ENCODE data around the gene TCF4. TPM values are rescaled to one million over a fixed set of nuclear protein-coding genes. Genes with fewer than 3 reads are reported as not detected.
A peak's percentile ranks its signal among the peaks of the same experiment; 100 is the strongest.

Gene TCF4
- total RNA-seq, result 100 to 1,000 TPM in 1 of 6 donors, 10 to 100 TPM in 5; 70.6 to 115 (median 92.4) TPM

DNA sequence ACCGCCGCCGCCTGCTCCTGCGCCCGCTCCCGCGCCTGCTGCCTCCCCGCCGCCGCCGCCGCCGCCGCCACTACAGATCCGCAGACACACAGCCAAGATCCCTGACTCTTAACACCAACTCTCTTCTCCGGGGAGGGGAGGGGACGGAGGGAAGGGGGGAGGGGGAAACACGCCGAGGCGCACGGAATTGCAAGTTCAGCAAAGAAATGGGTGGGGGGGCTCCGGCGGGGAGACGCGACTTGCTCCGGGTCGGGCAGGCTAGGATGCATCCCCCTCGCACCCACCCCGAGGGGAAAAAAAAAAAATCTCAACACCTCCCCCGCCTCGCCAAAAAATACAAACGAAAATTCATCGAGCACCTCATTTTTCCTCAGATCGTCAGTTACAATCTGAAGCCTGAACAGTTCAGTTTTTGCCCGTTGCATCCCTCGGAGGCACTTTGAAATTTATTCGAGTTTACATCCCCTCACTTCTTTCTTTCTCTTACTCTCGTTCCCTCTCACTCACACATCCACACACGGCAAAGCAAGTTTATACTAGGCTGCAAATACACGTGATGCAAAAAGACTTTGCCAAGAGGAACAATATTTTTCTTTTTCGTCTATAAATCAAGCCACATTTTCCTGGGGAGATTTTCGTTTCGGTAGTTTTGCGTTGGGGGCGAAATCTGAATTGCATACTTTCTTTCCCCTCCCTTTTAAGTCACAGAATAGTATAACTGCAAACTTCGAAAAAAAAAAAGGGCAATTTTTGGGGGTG is at the start of gene TCF4:
Gene TCF4, minus strand, starts transcription at position 82 of the 759 bp plus-strand sequence. CDS start 1,076 bp downstream, outside the sequence.
- TF ChIP-seq CTCF (IDR thresholded peaks at IDR 0.05) (no peak), EP300 (IDR thresholded peaks at IDR 0.05) (no peak), POLR2AphosphoS5 (IDR thresholded peaks at IDR 0.05) (peak; percentile 7 to 9), POLR2A (IDR thresholded peaks at IDR 0.05) (peak in 1 of 4 donors; percentile 22)
- H3K9me3 ChIP-seq, result no peaks in the 10 kb centered on the region
- peak within 1 kb of the TSS; percentile 84 to 94 (median 88) for H3K27ac ChIP-seq
- DNase-seq (peak; percentile 55 to 93), ATAC-seq (ENCODE audit: low FRiP score in 2 of 2) (peak; percentile 24 to 53)
- H3K27me3 ChIP-seq, result no peaks in the 10 kb centered on the region
- no peaks in the 10 kb centered on the region for H3K36me3 ChIP-seq
- 1% methylated on average over 29 to 44 of the region's 46 CpGs for WGBS, 2 donors
- H3K4me3 ChIP-seq, result peak within 1 kb of the TSS; percentile 49 to 76 (median 68)
- peaks cover 0 to 16% (median 4%) of the 10 kb centered on the region in 4 donors for H3K4me1 ChIP-seq

DNA sequence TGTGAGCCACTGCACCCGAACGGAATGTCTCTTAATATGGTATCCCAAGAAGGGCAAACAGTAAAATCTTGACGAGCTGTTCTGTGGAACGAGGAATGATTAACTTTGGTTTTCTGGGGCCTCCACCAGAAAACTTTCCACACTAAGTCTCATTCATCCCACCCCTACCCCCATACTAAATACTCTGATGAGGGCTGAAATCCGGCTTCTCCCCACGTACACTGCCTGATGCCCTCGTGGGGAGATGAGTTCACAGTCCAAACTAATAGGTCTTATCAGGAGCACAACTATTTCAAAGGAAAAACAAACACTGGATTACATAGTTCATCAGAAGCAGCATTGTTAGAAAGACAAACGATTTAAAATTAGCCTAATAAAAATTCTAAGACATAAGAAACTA is 49.2 kb upstream of the TCF4 start:
- Histone ChIP-seq H3K4me3 (no peak overlapping the region), H3K36me3 (no peaks in the 10 kb centered on the region), H3K9me3 (peaks cover 0 to 2% (median 0%) of the 10 kb centered on the region in 4 donors), H3K27me3 (no peaks in the 10 kb centered on the region), H3K27ac (no peak overlapping the region), H3K4me1 (no peaks in the 10 kb centered on the region)
- ATAC-seq (ENCODE audit: low FRiP score in 2 of 2), result no peak
- 67 to 71% methylated on average over 8 of the region's 8 CpGs for WGBS, 2 donors
- DNase-seq, result no peak
- no peak for TF ChIP-seq POLR2AphosphoS5 (IDR thresholded peaks at IDR 0.05)
- no peak for TF ChIP-seq POLR2A (IDR thresholded peaks at IDR 0.05)
- TF ChIP-seq CTCF (IDR thresholded peaks at IDR 0.05), result no peak
- no peak for TF ChIP-seq EP300 (IDR thresholded peaks at IDR 0.05)

DNA sequence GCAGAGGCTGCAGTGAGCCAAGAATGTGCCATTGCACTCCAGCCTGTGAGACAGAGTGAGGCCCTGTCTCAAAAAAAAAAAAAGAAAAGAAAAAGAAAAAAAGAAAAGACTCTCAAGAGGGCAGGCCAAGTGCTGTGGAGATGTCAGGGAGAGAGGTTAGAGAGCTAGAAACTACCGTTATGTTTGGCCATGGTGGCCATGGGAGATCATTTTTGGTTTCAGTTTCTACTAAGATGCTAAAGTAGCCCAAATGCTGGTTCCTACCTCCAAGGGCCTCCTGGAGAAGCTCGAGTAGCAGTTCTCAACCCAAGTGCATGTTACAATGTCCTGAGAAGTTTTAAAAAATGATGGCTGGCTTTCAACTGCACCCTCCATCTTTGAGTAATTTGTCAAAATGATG is 47.4 kb upstream of the TCF4 start:
- 40% methylated on average over 2 of the region's 2 CpGs for WGBS, 2 donors
- H3K9me3 ChIP-seq, result no peaks in the 10 kb centered on the region
- H3K27ac ChIP-seq, result no peak overlapping the region
- H3K36me3 ChIP-seq, result no peaks in the 10 kb centered on the region
- H3K4me3 ChIP-seq, result no peak overlapping the region
- no peak for TF ChIP-seq CTCF (IDR thresholded peaks at IDR 0.05)
- TF ChIP-seq EP300 (IDR thresholded peaks at IDR 0.05), result no peak
- TF ChIP-seq POLR2AphosphoS5 (IDR thresholded peaks at IDR 0.05), result no peak
- no peak for TF ChIP-seq POLR2A (IDR thresholded peaks at IDR 0.05)
- DNase-seq, result no peak
- no peaks in the 10 kb centered on the region for H3K27me3 ChIP-seq
- H3K4me1 ChIP-seq, result no peaks in the 10 kb centered on the region
- no peak for ATAC-seq (ENCODE audit: low FRiP score in 2 of 2)

- TF ChIP-seq POLR2AphosphoS5 (IDR thresholded peaks at IDR 0.05) (no peak), POLR2A (IDR thresholded peaks at IDR 0.05) (no peak), CTCF (IDR thresholded peaks at IDR 0.05) (no peak), EP300 (IDR thresholded peaks at IDR 0.05) (no peak)
- no peaks in the 10 kb centered on the region for H3K9me3 ChIP-seq
- no peak overlapping the region for H3K4me3 ChIP-seq
- no peak for ATAC-seq (ENCODE audit: low FRiP score in 2 of 2)
- no peak for DNase-seq
- WGBS, 2 donors, result 63 to 70% methylated on average over 3 of the region's 3 CpGs
- no peaks in the 10 kb centered on the region for H3K27me3 ChIP-seq
- no peaks in the 10 kb centered on the region for H3K4me1 ChIP-seq
- no peaks in the 10 kb centered on the region for H3K36me3 ChIP-seq
- no peak overlapping the region for H3K27ac ChIP-seq
Measured at GRCh38 chr18:55634545-55634944, 46.6 kb upstream of the TCF4 start.

- Histone ChIP-seq H3K36me3 (no peaks in the 10 kb centered on the region), H3K4me1 (no peaks in the 10 kb centered on the region), H3K4me3 (no peak overlapping the region), H3K27ac (no peak overlapping the region), H3K9me3 (no peaks in the 10 kb centered on the region), H3K27me3 (no peaks in the 10 kb centered on the region)
- TF ChIP-seq POLR2A (IDR thresholded peaks at IDR 0.05) (no peak), POLR2AphosphoS5 (IDR thresholded peaks at IDR 0.05) (no peak), EP300 (IDR thresholded peaks at IDR 0.05) (no peak), CTCF (IDR thresholded peaks at IDR 0.05) (no peak)
- WGBS, 2 donors, result 73 to 79% methylated on average over 1 to 2 of the region's 2 CpGs
- ATAC-seq (ENCODE audit: low FRiP score in 2 of 2) (no peak), DNase-seq (no peak)
Measured at GRCh38 chr18:55633032-55633431, 45.0 kb upstream of the TCF4 start.

Data from upper lobe of left lung (tissue), 6 donors.